ENCODE measurements around the gene INPP4B.

- TF ChIP-seq CTCF (IDR thresholded peaks at IDR 0.05; ENCODE audit: low read length): no peak
- no peak for TF ChIP-seq EZH2 (IDR thresholded peaks at IDR 0.05; ENCODE audit: borderline replicate concordance, low read length)
These were observed 431.6 kb downstream of the INPP4B start for GRCh38 chr4:142414366-142414990.
